H1 (cell line): ENCODE results near the gene ZFP90. TPM values are rescaled to one million over a fixed set of nuclear protein-coding genes. Genes with fewer than 3 reads are reported as not detected.

Experiments used
- CTCF ChIA-PET: fragments of 300-600 bp; sonication (Branson Sonifier 250); formaldehyde crosslinking; loops from one replicate; lab custom pipeline; 2021; ENCODE audit not compliant: partially characterized antibody; lab: Charles Lee
- POLR2A ChIA-PET: fragments of 300-600 bp; sonication (Branson Sonifier 250); formaldehyde crosslinking; loops from one replicate; lab custom pipeline; 2021; ENCODE audit warnings: inconsistent platforms; ENCODE audit not compliant: partially characterized antibody; lab: Charles Lee
- DNase-seq, 2 experiments: peaks; one replicate each; pipeline versions ENCODE4 v3.0.0 to v3.0.0-alpha.2; 2010 to 2022; ENCODE audit warnings: low spot score in 2 of 2, low read depth in 1 of 2, mixed read lengths in 1 of 2
- FAIRE-seq: peaks from 2 replicates; lab custom pipeline; 2011; peaks lifted over from hg19 to GRCh38; lab: Jason Lieb, UNC
- H2AFZ ChIP-seq: 2 replicates; pipeline ENCODE4 v1.8.1; 2012; ENCODE audit warnings: low read length, inconsistent platforms
- H2AK5ac ChIP-seq: 2 replicates; pipeline ENCODE4 v1.6.1; 2013; ENCODE audit warnings: low read depth, low read length
- H2BK120ac ChIP-seq: replicated peaks from 2 replicates; pipeline ENCODE3; 2013; ENCODE audit warnings: low read depth, low read length, inconsistent platforms
- H2BK12ac ChIP-seq: 2 replicates; pipeline ENCODE4 v1.6.1; 2013; ENCODE audit warnings: low read depth, low read length
- H2BK15ac ChIP-seq: 2 replicates; pipeline ENCODE4 v1.6.1; 2013; ENCODE audit warnings: low read length
- H2BK20ac ChIP-seq: 2 replicates; pipeline ENCODE4 v1.6.1; 2013; ENCODE audit warnings: low read length
- H2BK5ac ChIP-seq: 2 replicates; pipeline ENCODE4 v1.6.1; 2013; ENCODE audit warnings: low read depth, low read length
- H3K14ac ChIP-seq: 2 replicates; pipeline ENCODE4 v1.6.1; 2013; ENCODE audit warnings: inconsistent platforms; ENCODE audit not compliant: insufficient read length
- H3K18ac ChIP-seq: 2 replicates; pipeline ENCODE4 v1.6.1; 2013; ENCODE audit warnings: low read length; ENCODE audit errors: extremely low read depth
- H3K23ac ChIP-seq: 2 replicates; pipeline ENCODE4 v1.6.1; 2013; ENCODE audit warnings: inconsistent platforms; ENCODE audit not compliant: insufficient read length
- H3K23me2 ChIP-seq: 2 replicates; pipeline ENCODE4 v1.6.1; 2013; ENCODE audit warnings: low read depth, low read length
- H3K27ac ChIP-seq: 2 replicates; pipeline ENCODE4 v1.6.1; 2011; ENCODE audit warnings: low read depth, low read length, inconsistent platforms
- H3K27me3 ChIP-seq, 4 experiments: replicated peaks in 1 of 4; 1 replicate in 1 of 4; 2 replicates in 3 of 4; pipeline versions ENCODE4 v1.6.1 to v1.8.1; 2011 to 2013; ENCODE audit warnings: low read length in 3 of 4, mild to moderate bottlenecking in 3 of 4, inconsistent platforms in 2 of 4, mixed read lengths in 2 of 4, moderate library complexity in 1 of 4; ENCODE audit not compliant: control insufficient read depth in 3 of 4, insufficient read depth in 3 of 4; ENCODE audit errors: extremely low read depth in 1 of 4
- H3K36me3 ChIP-seq, 4 experiments: 2 replicates each; pipeline versions ENCODE4 v1.6.1 to v1.8.1; 2011 to 2013; ENCODE audit warnings: mild to moderate bottlenecking in 4 of 4, low read length in 3 of 4, moderate library complexity in 2 of 4, control low read depth in 1 of 4, inconsistent platforms in 1 of 4; ENCODE audit not compliant: insufficient read depth in 4 of 4, control insufficient read depth in 2 of 4
- H3K4ac ChIP-seq: replicated peaks from 2 replicates; pipeline ENCODE3; 2013; ENCODE audit warnings: low read length, low read depth, mixed read lengths, inconsistent platforms; ENCODE audit not compliant: insufficient read length
- H3K4me1 ChIP-seq, 4 experiments: replicated peaks in 1 of 4; 1 replicate in 1 of 4; 2 replicates in 3 of 4; pipeline versions ENCODE4 v1.6.1 to v1.8.1; 2011 to 2013; ENCODE audit warnings: low read length in 3 of 4, inconsistent platforms in 2 of 4, mixed read lengths in 1 of 4; ENCODE audit not compliant: insufficient read depth in 4 of 4, control insufficient read depth in 3 of 4
- H3K4me2 ChIP-seq, 2 experiments: 2 replicates each; pipeline versions ENCODE4 v1.6.1 to v1.8.1; 2011 to 2013; ENCODE audit warnings: low read depth in 2 of 2, low read length in 2 of 2, control low read depth in 1 of 2, inconsistent platforms in 1 of 2, mild to moderate bottlenecking in 1 of 2; ENCODE audit not compliant: insufficient read depth in 1 of 2
- H3K4me3 ChIP-seq, 4 experiments: fragments of 200-600, 300-600 bp in 1 of 4; sonication (generic), shearing (Covaris generic), sonication (Bioruptor Twin) in 1 of 4; 2 replicates each; pipeline versions ENCODE4 v1.5.1 to v1.8.1; 2011 to 2016; ENCODE audit warnings: low read length in 4 of 4, low read depth in 3 of 4, control low read depth in 2 of 4, inconsistent platforms in 2 of 4, mild to moderate bottlenecking in 2 of 4, mixed read lengths in 1 of 4, moderate library complexity in 1 of 4; ENCODE audit not compliant: insufficient read depth in 2 of 4; ENCODE audit errors: extremely low read depth in 1 of 4
- H3K56ac ChIP-seq: replicated peaks from 2 replicates; pipeline ENCODE3; 2013; ENCODE audit warnings: low read depth, mild to moderate bottlenecking, mixed read lengths, low read length, inconsistent platforms; ENCODE audit not compliant: insufficient read length
- H3K79me1 ChIP-seq: 2 replicates; pipeline ENCODE4 v1.6.1; 2013; ENCODE audit warnings: low read depth, low read length, control low read depth
- H3K79me2 ChIP-seq, 2 experiments: 2 replicates each; pipeline versions ENCODE4 v1.6.1 to v1.8.1; 2012 to 2013; ENCODE audit warnings: low read length in 2 of 2, mild to moderate bottlenecking in 2 of 2, inconsistent platforms in 1 of 2; ENCODE audit not compliant: insufficient read depth in 2 of 2, control insufficient read depth in 1 of 2
- H3K9ac ChIP-seq, 4 experiments: replicated peaks in 1 of 4; 1 replicate in 1 of 4; 2 replicates in 3 of 4; pipeline versions ENCODE4 v1.6.1 to v1.8.1; 2011 to 2013; ENCODE audit warnings: low read depth in 3 of 4, low read length in 3 of 4, control low read depth in 2 of 4, mild to moderate bottlenecking in 2 of 4, moderate library complexity in 2 of 4, inconsistent platforms in 1 of 4; ENCODE audit errors: extremely low read depth in 1 of 4
- H3K9me3 ChIP-seq, 2 experiments: 2 replicates each; pipeline versions ENCODE4 v1.6.1 to v1.8.1; 2012 to 2013; ENCODE audit warnings: mild to moderate bottlenecking in 2 of 2, moderate library complexity in 2 of 2, control low read depth in 1 of 2, inconsistent platforms in 1 of 2, low read depth in 1 of 2, low read length in 1 of 2, mixed read lengths in 1 of 2; ENCODE audit not compliant: insufficient read depth in 2 of 2
- H4K20me1 ChIP-seq, 2 experiments: replicated peaks in 1 of 2; 2 replicates each; pipeline versions ENCODE3 to v1.8.1; 2011 to 2013; ENCODE audit warnings: inconsistent platforms in 2 of 2, low read length in 2 of 2, mild to moderate bottlenecking in 1 of 2; ENCODE audit not compliant: insufficient read depth in 2 of 2, control insufficient read depth in 1 of 2
- H4K5ac ChIP-seq: 2 replicates; pipeline ENCODE4 v1.6.1; 2013; ENCODE audit warnings: low read length, low read depth, mixed read lengths, inconsistent platforms; ENCODE audit not compliant: insufficient read length
- H4K8ac ChIP-seq: 2 replicates; pipeline ENCODE4 v1.8.0; 2013; ENCODE audit warnings: mild to moderate bottlenecking, moderate library complexity, low read length, inconsistent platforms; ENCODE audit not compliant: insufficient read depth; ENCODE audit errors: extremely low read depth
- H4K91ac ChIP-seq: replicated peaks from 2 replicates; pipeline ENCODE3; 2013; ENCODE audit warnings: low read length, mixed read lengths, inconsistent platforms; ENCODE audit not compliant: insufficient read length
- ATF3 ChIP-seq: IDR thresholded peaks from 2 replicates; pipeline ENCODE4 v1.6.1; 2011; ENCODE audit warnings: low read depth, mild to moderate bottlenecking, low read length; ENCODE audit not compliant: insufficient read depth
- CHD1 ChIP-seq: IDR thresholded peaks from 2 replicates; pipeline ENCODE4 v1.6.1; 2012; ENCODE audit warnings: low read depth, low read length, improper control_type of control experiment
- CTCF ChIP-seq, 3 experiments: IDR thresholded peaks; 1 replicate in 2 of 3; 2 replicates in 1 of 3; pipeline versions ENCODE4 v1.5.1 to v1.6.1; 2011; ENCODE audit warnings: low read length in 3 of 3, mild to moderate bottlenecking in 3 of 3, inconsistent platforms in 2 of 3, low read depth in 1 of 3, moderate library complexity in 1 of 3; ENCODE audit not compliant: insufficient read depth in 1 of 3; ENCODE audit errors: control extremely low read depth in 1 of 3
- EP300 ChIP-seq, 2 experiments: IDR thresholded peaks; 1 replicate in 1 of 2; 2 replicates in 1 of 2; pipeline ENCODE4 v1.6.1; 2011 to 2012; ENCODE audit warnings: low read depth in 2 of 2, low read length in 2 of 2, mild to moderate bottlenecking in 2 of 2, borderline replicate concordance in 1 of 2, inconsistent platforms in 1 of 2, moderate library complexity in 1 of 2
- GABPA ChIP-seq: IDR thresholded peaks from 2 replicates; pipeline ENCODE4 v1.6.1; 2011; ENCODE audit warnings: mild to moderate bottlenecking, low read length, moderate library complexity, borderline replicate concordance; ENCODE audit not compliant: insufficient read depth
- JUN ChIP-seq: IDR thresholded peaks from 2 replicates; pipeline ENCODE4 v1.6.1; 2011; ENCODE audit warnings: low read depth, mild to moderate bottlenecking, improper control_type of control experiment, low read length
- JUND ChIP-seq: IDR thresholded peaks from 2 replicates; pipeline ENCODE4 v1.6.1; 2011; ENCODE audit warnings: mild to moderate bottlenecking, improper control_type of control experiment, low read length
- NRF1 ChIP-seq: IDR thresholded peaks from 2 replicates; pipeline ENCODE4 v1.6.1; 2011; ENCODE audit warnings: mild to moderate bottlenecking, low read depth, low read length, improper control_type of control experiment
- SIN3A ChIP-seq, 2 experiments: IDR thresholded peaks in 1 of 2; conservative IDR thresholded peaks in 1 of 2; 2 replicates each; pipeline ENCODE4 v1.6.1; 2011 to 2012; ENCODE audit warnings: low read length in 2 of 2, improper control_type of control experiment in 1 of 2, low read depth in 1 of 2, mild to moderate bottlenecking in 1 of 2
- TEAD4 ChIP-seq: IDR thresholded peaks from 2 replicates; pipeline ENCODE4 v1.6.1; 2012; ENCODE audit warnings: low read depth, low read length, inconsistent platforms, mixed read lengths
- WGBS, 2 experiments: shearing (Covaris generic) in 1 of 2; methylation state at CpG; one replicate each; pipeline versions ENCODE4 v1.1.6 to v1.1.7; 2013 to 2015; ENCODE audit warnings: low lambda C conversion rate in 2 of 2, mixed read lengths in 2 of 2, inconsistent platforms in 1 of 2, low coverage in 1 of 2, missing lambda C conversion rate in 1 of 2; ENCODE audit not compliant: insufficient replicate concordance in 2 of 2, insufficient coverage in 1 of 2, insufficient read length in 1 of 2; ENCODE audit errors: extremely low coverage in 1 of 2, missing lambda C conversion rate in 1 of 2; 5-methylcytosine and 5-hydroxymethylcytosine counted together
- polyA plus RNA-seq, 7 experiments: library from polyadenylated mRNA; depleted of rRNA in 3 of 7; stranded (reverse) in 5 of 7; unstranded in 2 of 7; fragments of >200 nt in 5 of 7; fragments of 200-250 nt in 2 of 7; gene quantifications; 1 replicate in 5 of 7; 2 replicates in 1 of 7; 4 replicates in 1 of 7; pipeline versions ENCODE4 v1.2.1 to v1.2.3, GENCODE V29; 2011 to 2013; ENCODE audit warnings: missing spikeins in 2 of 7, mixed read lengths in 2 of 7
- total RNA-seq: library from RNA; stranded (reverse); fragmentation: NEBNext Ultra II Directional; extraction: Animal tissue kit (Norgen Biotek cat#: 25700); gene quantifications from 2 replicates; pipeline ENCODE4 v1.2.1, GENCODE V29; 2021

ZFP90 gene
- total and polyA plus RNA-seq, 2 of the 8 experiments (the other 6 are each of a cell fraction or from before 2014, with no cell fraction given), result 10.3 to 19.1 TPM

GRCh38 chr16:68499006-68499405 lies 40.1 kb upstream of the ZFP90 start:
- Histone ChIP-seq H3K27ac (no peak overlapping the region), H3K23ac (no peak overlapping the region), H3K4me3 (no peak overlapping the region), H3K4me1 (no peaks in the 10 kb centered on the region), H4K91ac (no peak overlapping the region), H3K27me3 (0 out of 7 replicates have a peak, but pooled peaks cover 0 to 2% (median 0%) of the 10 kb centered on the region in 4 experiments), H3K9ac (no peak overlapping the region), H4K20me1 (no peaks in the 10 kb centered on the region), H2BK5ac (no peak overlapping the region), H2BK120ac (no peak overlapping the region), H4K5ac (no peak overlapping the region), H3K4me2 (no peak overlapping the region), H3K56ac (no peak overlapping the region), H3K36me3 (no peaks in the 10 kb centered on the region), H2AFZ (no peak overlapping the region), H4K8ac (no peak overlapping the region), H2BK15ac (no peak overlapping the region), H3K79me1 (no peaks in the 10 kb centered on the region), H3K4ac (no peak overlapping the region), H3K79me2 (no peaks in the 10 kb centered on the region), H3K9me3 (0 out of 4 replicates have a peak, but pooled peaks cover 0 to 1% of the 10 kb centered on the region in 2 experiments), H3K18ac (no peak overlapping the region), H2BK12ac (no peak overlapping the region), H3K23me2 (no peaks in the 10 kb centered on the region), H3K14ac (no peak overlapping the region), H2AK5ac (no peak overlapping the region), H2BK20ac (no peak overlapping the region)
- ChIA-PET POLR2A (no interaction called here), CTCF (interaction anchor here (0.9 kb wide), 1 partner anchor 13 kb away, joined by 3 read pairs; no protein-coding TSS in a partner anchor)
- 85% methylated on average over 5 of the region's 5 CpGs; no CpG with 5 or more reads in 1 of the 2 experiments for WGBS, 2 experiments
- FAIRE-seq (no peak), DNase-seq (no peak)
- TF ChIP-seq SIN3A (conservative IDR thresholded peaks at IDR 0.05 in 1 of 2, IDR thresholded peaks at IDR 0.05 in 1 of 2; ENCODE audit: low read depth in 1 of 2, low read length in 2 of 2) (no peak), JUN (no peak), CTCF (IDR thresholded peaks at IDR 0.05; ENCODE audit: control extremely low read depth in 1 of 3, insufficient read depth in 1 of 3, low read depth in 1 of 3, low read length in 3 of 3) (no peak), NRF1 (no peak), ATF3 (no peak), TEAD4 (no peak), GABPA (no peak), JUND (no peak), EP300 (IDR thresholded peaks at IDR 0.05; ENCODE audit: borderline replicate concordance in 1 of 2, low read depth in 2 of 2, low read length in 2 of 2) (no peak), CHD1 (no peak)
